ENCODE measurements around the gene AP1S3.

Gene AP1S3

GRCh38 chr2:223865124-223865523, 27.7 kb upstream of the AP1S3 start:
- DNase-seq, result no peak
- no peaks in the 10 kb centered on the region for H3K36me3 ChIP-seq
- no peak for TF ChIP-seq CTCF (IDR thresholded peaks at IDR 0.05; ENCODE audit: low read depth, low read length)
- H3K4me3 ChIP-seq (ENCODE audit: low read depth, low read length), result no peak overlapping the region
- no peaks in the 10 kb centered on the region for H3K4me1 ChIP-seq
- no peaks in the 10 kb centered on the region for H3K9me3 ChIP-seq
- no peaks in the 10 kb centered on the region for H3K27me3 ChIP-seq

GRCh38 chr2:223863491-223863890, 26.1 kb upstream of the AP1S3 start:
- Histone ChIP-seq H3K4me1 (no peaks in the 10 kb centered on the region), H3K27me3 (no peaks in the 10 kb centered on the region), H3K36me3 (no peaks in the 10 kb centered on the region), H3K4me3 (ENCODE audit: low read depth, low read length) (no peak overlapping the region), H3K9me3 (no peaks in the 10 kb centered on the region)
- TF ChIP-seq CTCF (IDR thresholded peaks at IDR 0.05; ENCODE audit: low read depth, low read length), result no peak
- no peak for DNase-seq

- H3K27me3 ChIP-seq, result no peaks in the 10 kb centered on the region
- DNase-seq, result no peak
- no peak for TF ChIP-seq CTCF (IDR thresholded peaks at IDR 0.05; ENCODE audit: low read depth, low read length)
- no peak overlapping the region for H3K4me3 ChIP-seq (ENCODE audit: low read depth, low read length)
- no peaks in the 10 kb centered on the region for H3K9me3 ChIP-seq
- no peaks in the 10 kb centered on the region for H3K4me1 ChIP-seq
- H3K36me3 ChIP-seq, result no peaks in the 10 kb centered on the region
Measured at GRCh38 chr2:223860809-223861738, 23.7 kb upstream of the AP1S3 start.

GRCh38 chr2:223859070-223859469, 21.7 kb upstream of the AP1S3 start:
- H3K4me3 ChIP-seq (ENCODE audit: low read depth, low read length), result no peak overlapping the region
- no peak for DNase-seq
- TF ChIP-seq CTCF (IDR thresholded peaks at IDR 0.05; ENCODE audit: low read depth, low read length), result no peak

GRCh38 chr2:223856584-223856983, 19.2 kb upstream of the AP1S3 start:
- H3K9me3 ChIP-seq, result no peaks in the 10 kb centered on the region
- TF ChIP-seq CTCF (IDR thresholded peaks at IDR 0.05; ENCODE audit: low read depth, low read length), result no peak
- no peaks in the 10 kb centered on the region; the same call in 1 of the 2 replicates for H3K4me1 ChIP-seq
- H3K4me3 ChIP-seq (ENCODE audit: low read depth, low read length), result no peak overlapping the region
- H3K27me3 ChIP-seq, result no peaks in the 10 kb centered on the region
- DNase-seq, result no peak
- H3K36me3 ChIP-seq, result no peaks in the 10 kb centered on the region

More at GRCh38 chr2:223859070-223859469, 21.7 kb upstream of the AP1S3 start:
- H3K27me3 ChIP-seq, result no peaks in the 10 kb centered on the region
- H3K4me1 ChIP-seq, result no peaks in the 10 kb centered on the region
- H3K36me3 ChIP-seq, result no peaks in the 10 kb centered on the region
- no peaks in the 10 kb centered on the region for H3K9me3 ChIP-seq

GRCh38 chr2:223856021-223856420, 18.6 kb upstream of the AP1S3 start:
- no peak overlapping the region for H3K4me3 ChIP-seq (ENCODE audit: low read depth, low read length)
- no peaks in the 10 kb centered on the region for H3K27me3 ChIP-seq
- H3K36me3 ChIP-seq, result no peaks in the 10 kb centered on the region
- DNase-seq, result no peak
- H3K4me1 ChIP-seq, result no peaks in the 10 kb centered on the region; the same call in 1 of the 2 replicates
- no peaks in the 10 kb centered on the region for H3K9me3 ChIP-seq
- no peak for TF ChIP-seq CTCF (IDR thresholded peaks at IDR 0.05; ENCODE audit: low read depth, low read length)
